MM.1S (cell line): ENCODE results near the gene MYLK4.
A peak's percentile ranks its signal among the peaks of the same experiment; 100 is the strongest.

Source experiments
- EZH2 ChIP-seq: fragments of 300-600 bp; sonication (generic); optimal IDR thresholded peaks from 2 replicates; pipeline ENCODE3; 2017; ENCODE audit warnings: low read depth, mild to moderate bottlenecking, antibody characterized with exemption, low read length, mixed read lengths
- EZH2phosphoT487 ChIP-seq: fragments of 300-600 bp; sonication (generic); IDR thresholded peaks from 2 replicates; pipeline ENCODE4 v1.6.1; 2018; ENCODE audit warnings: antibody characterized with exemption, low read length
- TF ChIP-seq, protein P1 (sequence below): fragments of 300-600 bp; sonication (generic); IDR thresholded peaks from 2 replicates; pipeline ENCODE4 v1.5.1; 2016; ENCODE audit warnings: antibody characterized with exemption, low read length, mixed read lengths

DNA sequence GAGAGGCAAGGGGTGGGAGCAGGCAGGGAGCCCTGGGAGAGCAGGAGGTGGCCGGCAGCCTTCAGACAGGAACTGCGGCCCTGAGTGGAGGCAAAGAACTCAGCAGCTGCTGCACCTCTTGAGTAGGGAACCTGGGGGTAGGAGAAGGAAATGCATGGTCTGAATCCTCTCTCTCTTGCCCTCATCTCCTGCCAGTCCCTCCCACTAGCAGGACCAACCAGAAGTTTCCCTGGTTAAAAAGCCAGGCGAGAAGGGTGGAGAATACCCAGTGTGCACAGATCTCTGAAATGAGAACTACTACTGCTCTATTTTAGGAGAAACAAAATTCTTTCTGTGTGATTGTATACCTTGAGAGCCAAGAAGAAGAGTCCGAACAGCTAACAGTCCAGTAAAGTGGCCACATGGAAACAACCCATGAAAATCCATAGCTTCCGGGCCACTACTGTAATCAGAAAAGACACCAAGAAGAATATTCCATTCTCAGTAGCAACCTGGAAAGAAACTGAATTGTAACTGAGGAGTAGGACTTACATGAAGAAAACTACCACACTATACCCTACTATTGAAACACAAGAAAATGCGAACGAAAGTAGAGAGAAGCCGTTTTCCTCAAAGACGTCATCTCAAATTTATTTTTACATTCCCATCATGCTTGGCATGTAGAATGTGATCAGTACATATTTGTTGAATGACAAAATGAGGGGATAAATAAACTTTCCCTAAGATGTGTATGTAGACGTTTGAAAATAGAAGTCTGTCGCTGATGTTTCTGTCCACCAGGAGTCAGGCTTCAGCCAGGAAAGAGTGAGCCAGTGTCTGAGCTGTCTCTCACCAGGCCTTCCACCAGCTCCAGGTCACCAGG is 40.1 kb upstream of the MYLK4 start:
- TF ChIP-seq, protein P1, sequence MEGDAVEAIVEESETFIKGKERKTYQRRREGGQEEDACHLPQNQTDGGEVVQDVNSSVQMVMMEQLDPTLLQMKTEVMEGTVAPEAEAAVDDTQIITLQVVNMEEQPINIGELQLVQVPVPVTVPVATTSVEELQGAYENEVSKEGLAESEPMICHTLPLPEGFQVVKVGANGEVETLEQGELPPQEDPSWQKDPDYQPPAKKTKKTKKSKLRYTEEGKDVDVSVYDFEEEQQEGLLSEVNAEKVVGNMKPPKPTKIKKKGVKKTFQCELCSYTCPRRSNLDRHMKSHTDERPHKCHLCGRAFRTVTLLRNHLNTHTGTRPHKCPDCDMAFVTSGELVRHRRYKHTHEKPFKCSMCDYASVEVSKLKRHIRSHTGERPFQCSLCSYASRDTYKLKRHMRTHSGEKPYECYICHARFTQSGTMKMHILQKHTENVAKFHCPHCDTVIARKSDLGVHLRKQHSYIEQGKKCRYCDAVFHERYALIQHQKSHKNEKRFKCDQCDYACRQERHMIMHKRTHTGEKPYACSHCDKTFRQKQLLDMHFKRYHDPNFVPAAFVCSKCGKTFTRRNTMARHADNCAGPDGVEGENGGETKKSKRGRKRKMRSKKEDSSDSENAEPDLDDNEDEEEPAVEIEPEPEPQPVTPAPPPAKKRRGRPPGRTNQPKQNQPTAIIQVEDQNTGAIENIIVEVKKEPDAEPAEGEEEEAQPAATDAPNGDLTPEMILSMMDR = peak; percentile 77
- no peak for TF ChIP-seq EZH2phosphoT487
- TF ChIP-seq EZH2 = no peak
